Peyer's patch (tissue), 4 donors: Measurements from ENCODE around the gene COX6A2.

ENCODE experiments used
- CTCF ChIP-seq, 6 experiments: fragments of 450-650 bp in 4 of 6; fragments of 200-600 bp in 2 of 6; sonication (generic) in 1 of 6; IDR thresholded peaks; one replicate each; pipeline ENCODE4 v1.5.1; 2017 to 2019; ENCODE audit warnings: antibody characterized with exemption in 6 of 6, mild to moderate bottlenecking in 3 of 6, moderate library complexity in 1 of 6
- POLR2A ChIP-seq, 2 donors: fragments of 450-650 bp; IDR thresholded peaks; one replicate each; pipeline ENCODE4 v1.5.1; 2017; ENCODE audit warnings: antibody characterized with exemption in 2 of 2, mild to moderate bottlenecking in 2 of 2, moderate library complexity in 2 of 2

- TF ChIP-seq CTCF (IDR thresholded peaks at IDR 0.05) (no peak), POLR2A (IDR thresholded peaks at IDR 0.05) (no peak)
Observed at GRCh38 chr16:31397701-31398100, 30.5 kb downstream of the COX6A2 start.
